Measurements from ENCODE around the gene SIRT3.

Gene SIRT3

DNA sequence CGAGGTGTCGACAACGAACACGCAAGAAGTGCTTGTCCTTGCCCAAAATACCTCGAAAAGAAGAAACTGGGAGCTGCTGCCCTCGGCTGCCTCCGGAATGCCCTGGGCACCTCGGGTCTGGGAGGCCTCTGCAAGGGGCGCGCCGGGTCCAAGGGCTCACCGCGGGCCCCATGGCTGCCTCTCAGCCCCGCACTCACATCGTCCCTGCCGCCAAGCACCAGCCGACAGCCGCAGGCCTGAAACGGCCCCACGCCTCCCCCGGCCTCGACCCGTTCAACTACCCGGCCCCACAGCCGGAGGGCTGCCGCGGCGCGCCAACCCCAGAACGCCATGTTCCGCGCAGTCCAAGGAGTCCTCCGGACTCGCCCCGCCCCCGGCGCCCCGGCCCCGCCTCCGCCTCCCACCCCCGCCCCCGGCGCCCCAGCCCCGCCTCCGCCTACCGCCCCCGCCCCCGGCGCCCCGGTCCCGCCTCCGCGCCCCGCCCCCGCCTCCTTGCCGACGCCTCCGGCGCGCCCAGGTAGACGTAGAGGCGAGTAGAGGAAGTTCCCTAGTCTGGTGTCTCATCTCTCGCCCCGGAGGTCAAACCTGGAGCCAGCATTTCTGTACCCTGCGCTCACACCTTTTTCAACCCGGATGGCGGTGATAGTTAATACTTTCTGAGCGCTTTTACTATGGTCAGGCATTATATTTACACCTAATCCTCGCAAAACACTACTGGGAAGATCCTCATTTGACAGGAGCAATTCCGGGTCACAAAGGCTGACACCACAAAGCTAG lies at the start of gene SIRT3:
Gene SIRT3, minus strand, starts transcription at position 346 of the 777 bp plus-strand sequence. Its CDS starts 14 bp downstream, at position 332.
- FAIRE-seq, result no peak

DNA sequence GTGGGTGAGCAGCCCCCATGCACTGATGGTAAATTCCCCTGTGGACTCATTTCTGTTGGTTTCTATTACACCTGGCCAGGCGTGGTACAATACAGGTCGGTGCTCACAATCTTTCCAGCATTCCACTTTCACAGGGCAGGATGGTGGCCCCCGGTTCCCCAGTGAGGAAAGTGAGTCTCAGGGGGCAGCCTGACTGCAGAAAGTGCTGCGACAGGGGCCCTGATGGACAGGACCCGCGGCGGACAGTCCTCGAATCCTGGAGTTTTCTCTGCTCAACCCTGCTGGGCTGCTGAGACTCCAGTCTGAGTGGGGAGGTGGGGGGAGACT lies 49.7 kb upstream of the SIRT3 start:
- no peak for FAIRE-seq

DNA sequence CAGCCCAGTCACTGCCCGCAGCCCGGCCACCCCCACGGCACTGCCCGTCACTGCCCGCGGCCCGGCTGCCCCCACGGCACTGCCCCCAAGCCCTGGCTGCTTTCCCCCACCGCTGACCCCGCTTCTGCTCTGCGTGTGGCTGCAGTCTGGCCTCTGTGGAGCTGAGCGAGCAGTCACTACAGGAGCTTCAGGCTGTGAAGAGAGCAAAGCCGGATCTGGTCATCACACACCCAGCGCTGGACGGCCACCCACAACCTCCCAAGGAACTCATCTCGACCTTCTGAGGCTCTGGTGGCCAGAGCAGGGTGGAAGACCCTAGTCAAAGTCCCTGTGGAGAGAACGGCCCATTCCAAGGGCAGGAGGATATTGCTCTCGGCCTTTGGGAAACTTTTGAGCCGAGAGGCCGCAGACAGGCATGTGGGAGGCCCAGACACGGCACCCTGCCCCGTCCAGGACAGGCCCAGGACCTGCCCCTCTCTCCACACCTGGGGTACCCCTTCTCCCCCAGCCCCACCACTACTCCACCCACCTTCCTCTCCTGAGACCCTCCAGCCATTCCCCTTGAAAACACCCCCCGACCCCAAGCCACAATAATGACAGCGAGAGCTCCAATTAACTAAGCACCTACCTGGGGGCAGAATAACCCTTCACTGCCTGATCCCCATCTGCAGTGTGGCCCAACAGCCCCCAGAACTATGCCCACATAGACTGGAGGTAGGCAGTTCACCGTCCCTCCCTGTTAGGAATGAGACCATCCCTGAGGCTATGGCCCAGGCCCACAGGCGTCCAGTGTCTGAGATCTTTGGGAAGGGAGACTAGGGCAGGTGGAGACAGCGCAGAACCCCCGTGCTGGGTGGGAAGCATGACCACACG lies 49.1 kb upstream of the SIRT3 start:
- no peak for FAIRE-seq

DNA sequence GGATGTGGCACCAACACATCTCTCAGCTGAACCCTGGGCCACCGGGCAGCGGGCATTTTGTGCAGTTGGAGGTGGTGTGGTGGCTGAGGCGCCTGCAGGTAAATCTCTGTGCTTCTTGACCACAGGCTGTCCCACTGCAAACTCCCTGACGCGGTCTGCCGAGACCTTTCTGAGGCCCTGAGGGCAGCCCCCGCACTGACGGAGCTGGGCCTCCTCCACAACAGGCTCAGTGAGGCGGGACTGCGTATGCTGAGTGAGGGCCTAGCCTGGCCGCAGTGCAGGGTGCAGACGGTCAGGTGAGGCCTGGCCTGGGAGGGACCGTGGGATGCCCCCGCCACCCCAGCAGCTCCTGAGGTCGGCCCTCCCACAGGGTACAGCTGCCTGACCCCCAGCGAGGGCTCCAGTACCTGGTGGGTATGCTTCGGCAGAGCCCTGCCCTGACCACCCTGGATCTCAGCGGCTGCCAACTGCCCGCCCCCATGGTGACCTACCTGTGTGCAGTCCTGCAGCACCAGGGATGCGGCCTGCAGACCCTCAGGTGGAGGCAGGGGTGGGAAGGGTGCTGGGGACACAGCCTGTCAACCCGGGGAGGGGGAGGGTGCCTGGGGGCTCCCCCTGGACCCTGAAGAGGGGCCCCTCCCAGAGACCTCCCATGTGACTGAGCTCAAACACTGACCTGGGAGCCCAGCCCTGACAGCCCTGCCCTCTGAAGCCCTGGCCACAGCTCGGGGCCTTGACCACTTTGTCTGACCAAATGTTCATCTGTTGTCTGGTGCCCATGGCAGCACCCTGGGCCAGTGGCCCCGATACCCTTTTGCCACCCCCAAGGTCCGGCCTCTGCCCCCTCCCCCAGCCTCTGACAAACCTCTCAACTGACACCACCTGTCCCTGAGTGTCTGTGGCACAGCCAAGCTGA lies 48.2 kb upstream of the SIRT3 start:
- no peak for FAIRE-seq

DNA sequence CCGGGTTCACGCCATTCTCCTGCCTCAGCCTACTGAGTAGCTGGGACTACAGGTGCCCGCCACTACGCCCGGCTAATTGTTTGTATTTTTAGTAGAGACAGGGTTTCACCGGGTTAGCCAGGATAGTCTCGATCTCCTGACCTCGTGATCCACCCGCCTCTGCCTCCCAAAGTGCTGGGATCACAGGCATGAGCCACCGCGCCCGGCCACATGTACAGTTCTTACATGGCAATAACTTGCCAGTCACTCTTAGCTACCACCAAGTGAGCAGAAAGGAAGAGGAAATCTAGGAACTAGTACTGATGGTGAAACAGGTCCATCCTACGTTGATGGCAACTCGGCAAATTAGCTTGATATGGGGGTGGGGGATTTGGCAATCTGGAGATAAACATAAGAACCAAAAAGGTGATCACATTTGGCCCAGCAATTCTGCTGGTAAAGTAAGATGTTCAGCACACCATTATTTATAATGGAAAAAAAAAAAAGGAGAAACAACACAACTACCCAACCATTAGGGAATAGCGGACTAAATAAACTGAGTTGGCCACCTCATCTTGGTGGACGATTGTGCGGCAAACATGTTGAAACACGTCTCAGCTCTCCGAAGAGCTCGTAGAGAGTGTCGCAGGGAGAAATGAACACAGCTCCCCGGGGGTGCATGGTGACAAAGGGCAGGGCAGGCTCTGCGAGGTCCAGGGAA lies 47.4 kb upstream of the SIRT3 start:
- FAIRE-seq, result no peak

DNA sequence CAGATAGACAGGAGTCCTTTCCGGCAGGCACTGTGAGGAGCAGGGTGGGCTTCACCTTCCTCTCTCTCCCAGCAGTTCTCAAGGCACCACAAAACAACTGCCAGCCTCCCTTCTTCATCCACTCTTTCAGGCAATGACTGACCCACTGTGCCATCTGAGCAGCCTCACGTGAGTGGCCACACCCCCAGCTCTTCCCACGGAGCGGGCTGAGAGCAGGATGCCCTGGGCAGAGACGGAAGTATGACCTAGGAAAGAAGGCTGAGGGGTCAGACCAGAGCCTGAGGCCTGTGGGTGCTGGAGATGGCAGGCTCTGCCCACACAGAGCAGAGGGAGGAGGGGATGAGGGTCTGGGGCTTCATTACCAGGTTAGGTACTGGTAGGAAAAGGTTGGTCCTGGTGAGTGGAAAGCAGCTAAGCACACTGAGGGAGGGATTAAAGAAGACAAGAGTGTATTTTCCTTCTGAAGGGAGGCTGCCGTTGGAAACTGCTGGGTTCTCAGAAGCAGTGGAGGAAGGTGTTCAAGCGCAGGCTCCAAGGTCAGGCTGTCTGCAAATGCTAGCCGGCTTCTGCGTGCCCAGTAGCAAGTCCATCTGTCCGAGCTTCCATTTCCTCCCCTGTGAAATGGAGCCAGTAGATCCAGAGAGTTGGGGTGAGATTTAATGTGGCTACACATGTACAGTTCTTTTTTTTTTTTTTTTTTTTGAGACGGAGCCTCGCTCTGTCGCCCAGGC lies 46.7 kb upstream of the SIRT3 start:
- FAIRE-seq, result no peak

DNA sequence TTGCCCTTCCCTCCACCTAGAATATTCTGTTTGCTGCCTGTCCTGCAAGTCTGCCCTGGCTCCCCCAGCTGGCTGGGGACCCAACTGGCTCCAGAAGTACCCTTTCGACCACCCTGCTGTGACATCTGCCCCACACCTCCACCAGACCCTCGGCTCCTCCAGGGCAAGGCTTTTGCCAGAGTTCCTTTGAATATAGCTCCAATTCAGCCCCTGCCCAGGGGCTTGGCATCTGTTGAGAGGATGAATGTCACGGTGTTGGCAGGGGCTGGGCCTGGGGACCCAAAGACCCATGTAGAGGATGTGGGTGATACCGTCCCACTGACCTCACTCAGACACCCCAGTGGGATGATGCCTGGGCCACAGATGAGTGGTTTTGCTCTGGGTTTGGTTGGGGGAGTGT lies 46.0 kb upstream of the SIRT3 start:
- no peak for FAIRE-seq

DNA sequence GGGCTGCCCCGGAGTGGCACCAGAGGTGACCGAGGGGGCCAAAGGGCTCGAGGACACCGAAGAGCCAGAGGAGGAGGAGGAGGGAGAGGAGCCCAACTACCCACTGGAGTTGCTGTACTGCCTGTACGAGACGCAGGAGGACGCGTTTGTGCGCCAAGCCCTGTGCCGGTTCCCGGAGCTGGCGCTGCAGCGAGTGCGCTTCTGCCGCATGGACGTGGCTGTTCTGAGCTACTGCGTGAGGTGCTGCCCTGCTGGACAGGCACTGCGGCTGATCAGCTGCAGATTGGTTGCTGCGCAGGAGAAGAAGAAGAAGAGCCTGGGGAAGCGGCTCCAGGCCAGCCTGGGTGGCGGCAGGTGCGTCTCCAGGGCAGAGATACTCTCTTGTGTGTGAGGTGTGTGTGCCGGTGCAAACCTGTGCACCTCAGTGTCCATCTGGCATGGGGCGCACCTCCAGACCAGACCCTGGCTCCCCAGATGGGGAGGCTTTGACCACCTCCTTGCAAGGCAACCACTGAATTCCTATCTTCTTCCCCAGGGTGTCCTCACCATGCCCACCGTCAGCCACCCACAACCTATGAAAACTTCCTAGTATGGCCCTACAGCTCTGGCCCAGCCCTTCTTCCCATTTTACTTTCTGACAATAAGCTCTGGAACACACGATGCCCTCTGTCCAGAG lies 45.5 kb upstream of the SIRT3 start:
- FAIRE-seq, result no peak

DNA sequence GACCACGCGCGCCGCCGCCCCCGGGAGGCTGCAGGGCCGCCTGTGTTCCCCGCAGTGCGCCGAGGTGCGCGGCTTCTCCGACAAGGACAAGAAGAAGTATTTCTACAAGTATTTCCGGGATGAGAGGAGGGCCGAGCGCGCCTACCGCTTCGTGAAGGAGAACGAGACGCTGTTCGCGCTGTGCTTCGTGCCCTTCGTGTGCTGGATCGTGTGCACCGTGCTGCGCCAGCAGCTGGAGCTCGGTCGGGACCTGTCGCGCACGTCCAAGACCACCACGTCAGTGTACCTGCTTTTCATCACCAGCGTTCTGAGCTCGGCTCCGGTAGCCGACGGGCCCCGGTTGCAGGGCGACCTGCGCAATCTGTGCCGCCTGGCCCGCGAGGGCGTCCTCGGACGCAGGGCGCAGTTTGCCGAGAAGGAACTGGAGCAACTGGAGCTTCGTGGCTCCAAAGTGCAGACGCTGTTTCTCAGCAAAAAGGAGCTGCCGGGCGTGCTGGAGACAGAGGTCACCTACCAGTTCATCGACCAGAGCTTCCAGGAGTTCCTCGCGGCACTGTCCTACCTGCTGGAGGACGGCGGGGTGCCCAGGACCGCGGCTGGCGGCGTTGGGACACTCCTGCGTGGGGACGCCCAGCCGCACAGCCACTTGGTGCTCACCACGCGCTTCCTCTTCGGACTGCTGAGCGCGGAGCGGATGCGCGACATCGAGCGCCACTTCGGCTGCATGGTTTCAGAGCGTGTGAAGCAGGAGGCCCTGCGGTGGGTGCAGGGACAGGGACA lies 44.8 kb upstream of the SIRT3 start:
- FAIRE-seq, result no peak

DNA sequence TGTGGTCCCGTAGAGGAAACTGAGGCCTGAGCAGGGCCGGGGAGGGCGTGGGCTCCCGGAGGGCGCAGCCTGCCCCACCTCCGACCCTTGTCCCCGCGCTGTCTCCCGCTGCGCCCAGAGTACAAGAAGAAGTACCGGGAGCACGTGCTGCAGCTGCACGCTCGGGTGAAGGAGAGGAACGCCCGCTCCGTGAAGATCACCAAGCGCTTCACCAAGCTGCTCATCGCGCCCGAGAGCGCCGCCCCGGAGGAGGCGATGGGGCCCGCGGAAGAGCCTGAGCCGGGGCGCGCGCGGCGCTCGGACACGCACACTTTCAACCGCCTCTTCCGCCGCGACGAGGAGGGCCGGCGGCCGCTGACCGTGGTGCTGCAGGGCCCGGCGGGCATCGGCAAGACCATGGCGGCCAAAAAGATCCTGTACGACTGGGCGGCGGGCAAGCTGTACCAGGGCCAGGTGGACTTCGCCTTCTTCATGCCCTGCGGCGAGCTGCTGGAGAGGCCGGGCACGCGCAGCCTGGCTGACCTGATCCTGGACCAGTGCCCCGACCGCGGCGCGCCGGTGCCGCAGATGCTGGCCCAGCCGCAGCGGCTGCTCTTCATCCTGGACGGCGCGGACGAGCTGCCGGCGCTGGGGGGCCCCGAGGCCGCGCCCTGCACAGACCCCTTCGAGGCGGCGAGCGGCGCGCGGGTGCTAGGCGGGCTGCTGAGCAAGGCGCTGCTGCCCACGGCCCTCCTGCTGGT lies 44.0 kb upstream of the SIRT3 start:
- no peak for FAIRE-seq

DNA sequence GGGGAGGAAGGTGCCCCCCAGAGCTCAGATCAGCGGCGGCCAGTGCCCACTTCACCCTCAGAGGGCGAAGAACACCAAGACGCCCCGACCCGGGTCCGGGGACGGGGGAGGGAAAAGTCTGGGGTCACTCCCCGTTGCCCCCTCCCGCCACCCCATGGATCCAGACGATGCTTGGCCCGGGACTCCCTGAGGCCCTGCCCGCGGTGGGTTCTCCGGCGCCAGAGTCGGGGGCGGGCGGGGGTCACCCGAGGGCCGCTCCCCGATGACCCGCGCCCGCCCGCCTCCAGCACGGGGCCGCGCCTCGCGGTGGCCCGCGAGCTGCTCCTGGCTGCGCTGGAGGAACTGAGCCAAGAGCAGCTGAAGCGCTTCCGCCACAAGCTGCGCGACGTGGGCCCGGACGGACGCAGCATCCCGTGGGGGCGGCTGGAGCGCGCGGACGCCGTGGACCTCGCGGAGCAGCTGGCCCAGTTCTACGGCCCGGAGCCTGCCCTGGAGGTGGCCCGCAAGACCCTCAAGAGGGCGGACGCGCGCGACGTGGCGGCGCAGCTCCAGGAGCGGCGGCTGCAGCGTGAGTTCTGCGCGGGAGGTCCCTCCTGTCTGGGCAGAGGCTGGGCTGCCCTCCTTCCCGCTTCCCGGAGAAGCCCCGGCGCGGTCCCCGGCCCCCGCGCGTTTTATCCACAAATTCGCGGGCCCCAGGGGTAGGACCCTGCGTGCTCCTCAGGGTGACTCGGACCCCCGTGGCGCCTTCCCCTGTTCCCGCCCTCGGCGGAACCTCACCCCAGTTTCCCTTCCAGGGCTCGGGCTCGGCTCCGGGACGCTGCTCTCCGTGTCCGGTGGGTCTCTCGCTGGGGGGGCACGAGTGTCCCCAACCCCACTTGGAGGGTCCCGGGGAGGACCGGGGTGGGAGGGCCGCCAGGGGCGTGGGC lies 43.2 kb upstream of the SIRT3 start:
- FAIRE-seq, result no peak

DNA sequence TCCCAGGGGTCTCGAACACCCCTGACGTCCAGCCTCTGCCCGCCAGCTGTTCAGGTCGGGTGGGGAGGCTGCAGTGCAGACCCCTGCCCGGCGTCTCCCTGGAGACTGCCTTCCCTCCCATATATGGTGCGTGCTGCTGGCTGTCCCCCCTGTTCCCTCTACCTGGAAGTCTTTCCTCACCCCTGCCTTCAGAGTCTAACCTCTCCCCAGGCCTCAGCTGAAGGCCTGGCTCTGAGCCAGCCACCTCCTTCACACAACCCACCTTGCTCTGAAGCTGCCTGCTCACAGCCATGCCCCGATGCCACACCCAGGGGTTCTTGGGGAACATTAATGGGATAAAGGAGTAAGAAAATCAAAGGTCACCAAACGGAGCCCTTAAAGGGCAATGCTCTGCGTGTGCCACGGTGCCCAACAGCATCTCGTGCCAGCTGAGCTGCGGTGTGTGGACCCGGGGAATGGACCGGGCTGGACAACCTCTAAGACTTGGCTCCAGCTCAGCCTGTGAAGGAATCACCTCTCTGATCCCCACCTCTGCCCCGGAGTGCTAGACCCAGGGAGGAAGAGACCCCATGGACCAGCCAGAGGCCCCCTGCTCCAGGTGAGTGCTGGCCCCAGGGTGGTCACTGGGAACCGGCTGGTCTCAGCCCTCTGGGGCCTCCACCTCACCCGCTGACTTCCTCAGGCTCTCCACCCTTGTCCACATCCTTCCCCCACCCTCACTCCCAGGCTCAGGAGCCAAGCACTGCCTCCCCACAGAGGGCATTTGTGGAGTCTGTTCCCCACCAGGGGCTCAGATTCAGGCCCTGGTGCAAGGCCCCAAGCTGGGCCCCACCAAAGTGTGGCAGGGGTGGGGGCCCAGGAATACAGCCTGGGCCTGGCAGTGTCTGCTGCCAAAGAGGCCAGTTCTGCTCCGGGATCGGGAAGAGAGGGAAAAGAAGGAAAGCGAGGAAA lies 42.1 kb upstream of the SIRT3 start, which contains the start of gene NLRP6:
Gene NLRP6, plus strand, starts transcription at position 407 of the 951 bp plus-strand sequence. Its CDS starts 163 bp downstream, at position 570.
- FAIRE-seq, result no peak

DNA sequence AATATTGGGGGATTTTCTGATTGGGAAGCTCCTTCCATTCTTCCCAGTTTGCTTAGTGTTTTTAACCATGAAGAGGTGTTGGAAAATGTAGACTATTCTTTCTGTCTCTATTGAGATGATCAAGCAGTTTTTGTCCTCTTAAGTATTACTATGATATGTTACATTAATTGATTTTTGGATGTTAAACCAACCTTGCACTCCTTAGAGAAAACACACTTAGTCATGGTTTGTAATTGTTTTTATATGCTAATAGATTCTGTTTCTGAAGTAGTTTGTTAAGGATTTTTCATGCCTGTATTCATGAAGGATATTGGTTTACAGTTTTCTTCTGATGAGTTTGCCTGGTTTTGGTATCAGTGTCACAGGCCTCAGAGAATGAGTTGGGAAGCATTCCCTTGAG lies 40.1 kb upstream of the SIRT3 start:
- FAIRE-seq, result no peak

DNA sequence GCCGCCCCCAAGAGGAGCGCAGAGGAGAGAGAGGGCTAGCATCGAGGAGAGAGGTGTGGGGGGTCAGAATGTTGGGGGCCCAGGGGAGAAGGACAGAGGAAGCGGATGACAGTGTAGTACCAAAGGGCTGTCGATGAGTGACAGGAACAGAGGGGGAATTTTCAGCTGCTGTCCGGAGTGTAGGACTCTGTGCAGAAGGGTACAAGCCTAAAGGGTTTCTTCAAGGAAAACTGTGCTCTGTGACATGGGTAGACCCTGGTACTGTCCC lies 36.7 kb upstream of the SIRT3 start:
- no peak for FAIRE-seq

DNA sequence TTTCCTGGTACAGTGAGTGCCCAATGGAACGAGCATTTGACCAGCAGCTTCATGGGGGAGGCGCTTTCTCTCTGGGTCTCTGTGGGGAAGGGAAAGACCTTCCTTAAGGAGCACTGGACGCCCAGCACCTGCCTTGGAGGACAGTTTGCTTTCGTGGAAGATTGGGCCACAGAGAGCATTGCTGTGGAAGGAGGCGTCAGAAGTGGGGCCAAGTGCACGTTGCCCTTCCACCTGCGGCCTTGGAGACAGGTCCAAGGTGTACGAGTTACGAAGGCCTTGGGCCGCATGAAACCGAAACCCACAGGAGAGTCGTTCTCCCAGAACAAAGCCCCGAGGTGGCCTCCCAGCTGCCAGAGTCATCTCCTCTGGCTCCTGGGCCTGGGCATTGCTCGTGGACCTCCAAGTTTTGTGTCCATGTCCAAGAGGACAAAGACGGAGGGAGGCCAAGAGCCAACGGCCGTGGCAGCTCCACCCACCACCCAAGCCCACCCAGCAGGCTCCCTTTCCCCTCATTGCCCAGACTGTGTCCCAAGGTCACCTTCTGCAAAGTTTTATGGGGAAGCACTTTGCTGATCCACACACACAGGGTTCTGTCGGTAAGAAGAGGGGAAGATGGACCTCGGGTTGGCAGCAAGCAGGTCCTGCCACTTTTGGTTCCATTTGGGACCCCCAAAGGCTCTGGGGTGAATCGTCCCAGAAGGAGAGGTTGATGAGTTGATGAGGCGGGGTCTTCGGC lies 36.2 kb upstream of the SIRT3 start:
- no peak for FAIRE-seq

DNA sequence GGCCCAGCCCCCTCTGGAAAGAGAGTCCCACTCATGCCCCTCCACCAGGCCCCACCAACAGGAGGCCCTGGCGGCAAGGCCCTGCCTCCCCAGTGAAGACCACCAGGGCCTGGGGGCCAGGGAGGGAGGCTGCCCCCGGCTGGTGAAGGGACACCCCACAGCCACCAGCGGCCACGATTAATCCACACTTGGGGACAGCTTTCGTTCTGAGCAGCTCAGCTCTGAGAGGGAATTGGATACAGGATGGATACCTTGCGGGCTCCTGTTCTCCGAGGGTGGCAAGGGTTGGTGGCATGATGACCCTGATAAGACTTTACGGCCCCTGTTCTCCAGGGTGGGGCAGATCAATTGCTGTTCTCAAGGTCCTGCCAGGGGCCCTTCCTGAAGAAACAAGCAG lies 35.2 kb upstream of the SIRT3 start:
- FAIRE-seq, result no peak

All from colon (tissue), 2 donors.